ENCODE results near the gene URAD. TPM values are rescaled to one million over a fixed set of nuclear protein-coding genes. Genes with fewer than 3 reads are reported as not detected.
A peak's percentile ranks its signal among the peaks of the same experiment; 100 is the strongest.

URAD gene
- total RNA-seq, 4 donors from 2014 or later: not detected

- no peak for DNase-seq
- TF ChIP-seq CTCF (IDR thresholded peaks at IDR 0.05) (no peak), POLR2A (IDR thresholded peaks at IDR 0.05) (no peak)
- no peaks in the 10 kb centered on the region for H3K36me3 ChIP-seq
- H3K4me1 ChIP-seq: peaks cover 0 to 6% of the 10 kb centered on the region in 2 donors
- peak overlapping the region in 1 of 2 donors; percentile 16 for H3K4me3 ChIP-seq
- intact Hi-C loops (cut with DNase I; ENCODE audit: low total_unique reads): no loop called here
- no peaks in the 10 kb centered on the region for H3K9me3 ChIP-seq
- peaks cover 12 to 65% of the 10 kb centered on the region in 2 donors for H3K27me3 ChIP-seq
- H3K27ac ChIP-seq: no peak overlapping the region
These were observed 27.0 kb downstream of the URAD start for GRCh38 chr13:27961227-27962085.

- Histone ChIP-seq H3K27me3 (peaks cover 12 to 65% of the 10 kb centered on the region in 2 donors), H3K4me1 (peaks cover 0 to 6% of the 10 kb centered on the region in 2 donors), H3K9me3 (no peaks in the 10 kb centered on the region), H3K36me3 (no peaks in the 10 kb centered on the region), H3K27ac (no peak overlapping the region), H3K4me3 (peak overlapping the region in 1 of 2 donors; percentile 16)
- TF ChIP-seq CTCF (IDR thresholded peaks at IDR 0.05) (no peak), POLR2A (IDR thresholded peaks at IDR 0.05) (no peak)
- no peak for DNase-seq
- intact Hi-C loops (cut with DNase I; ENCODE audit: low total_unique reads): no loop called here
These were observed 27.9 kb downstream of the URAD start for GRCh38 chr13:27960362-27961226.

- Histone ChIP-seq H3K27ac (no peak overlapping the region), H3K27me3 (peaks cover 12 to 66% of the 10 kb centered on the region in 2 donors), H3K36me3 (no peaks in the 10 kb centered on the region), H3K4me1 (peaks cover 0 to 6% of the 10 kb centered on the region in 2 donors), H3K4me3 (no peak overlapping the region), H3K9me3 (no peaks in the 10 kb centered on the region)
- DNase-seq: no peak
- no peak for TF ChIP-seq POLR2A (IDR thresholded peaks at IDR 0.05)
- no peak for TF ChIP-seq CTCF (IDR thresholded peaks at IDR 0.05)
- intact Hi-C loops (cut with DNase I; ENCODE audit: low total_unique reads): no loop called here
These were observed 28.5 kb downstream of the URAD start for GRCh38 chr13:27959976-27960361.

GRCh38 chr13:27956576-27957300 is 31.8 kb downstream of the URAD start:
- intact Hi-C loops (cut with DNase I; ENCODE audit: low total_unique reads): no loop called here
- peaks cover 0 to 13% of the 10 kb centered on the region in 2 donors for H3K4me1 ChIP-seq

More at GRCh38 chr13:27956576-27957300, 31.8 kb downstream of the URAD start:
- H3K27ac ChIP-seq: no peak overlapping the region
- H3K36me3 ChIP-seq: no peaks in the 10 kb centered on the region
- TF ChIP-seq CTCF (IDR thresholded peaks at IDR 0.05) (no peak), POLR2A (IDR thresholded peaks at IDR 0.05) (no peak)
- H3K4me3 ChIP-seq: no peak overlapping the region
- H3K27me3 ChIP-seq: peaks cover 21 to 67% of the 10 kb centered on the region in 2 donors
- DNase-seq: no peak
- no peaks in the 10 kb centered on the region for H3K9me3 ChIP-seq
